ENCODE data around the gene SPAAR.

- TF ChIP-seq, protein P1, sequence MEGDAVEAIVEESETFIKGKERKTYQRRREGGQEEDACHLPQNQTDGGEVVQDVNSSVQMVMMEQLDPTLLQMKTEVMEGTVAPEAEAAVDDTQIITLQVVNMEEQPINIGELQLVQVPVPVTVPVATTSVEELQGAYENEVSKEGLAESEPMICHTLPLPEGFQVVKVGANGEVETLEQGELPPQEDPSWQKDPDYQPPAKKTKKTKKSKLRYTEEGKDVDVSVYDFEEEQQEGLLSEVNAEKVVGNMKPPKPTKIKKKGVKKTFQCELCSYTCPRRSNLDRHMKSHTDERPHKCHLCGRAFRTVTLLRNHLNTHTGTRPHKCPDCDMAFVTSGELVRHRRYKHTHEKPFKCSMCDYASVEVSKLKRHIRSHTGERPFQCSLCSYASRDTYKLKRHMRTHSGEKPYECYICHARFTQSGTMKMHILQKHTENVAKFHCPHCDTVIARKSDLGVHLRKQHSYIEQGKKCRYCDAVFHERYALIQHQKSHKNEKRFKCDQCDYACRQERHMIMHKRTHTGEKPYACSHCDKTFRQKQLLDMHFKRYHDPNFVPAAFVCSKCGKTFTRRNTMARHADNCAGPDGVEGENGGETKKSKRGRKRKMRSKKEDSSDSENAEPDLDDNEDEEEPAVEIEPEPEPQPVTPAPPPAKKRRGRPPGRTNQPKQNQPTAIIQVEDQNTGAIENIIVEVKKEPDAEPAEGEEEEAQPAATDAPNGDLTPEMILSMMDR (IDR thresholded peaks at IDR 0.05) = no peak
- no peak for TF ChIP-seq POLR2A (IDR thresholded peaks at IDR 0.05)
- peak in 1 of 3 donors; percentile 41 for TF ChIP-seq POLR2AphosphoS5 (IDR thresholded peaks at IDR 0.05)
Measured at GRCh38 chr9:35907711-35908503, 1.4 kb upstream of the SPAAR start.

Measured in suprapubic skin (tissue), 4 donors.